Right ventricle myocardium superior (tissue), 1 donor: ENCODE data around the gene COL23A1. TPM values are rescaled to one million over a fixed set of nuclear protein-coding genes. Genes with fewer than 3 reads are reported as not detected.

ENCODE experiments used
- ATAC-seq: fragments of 200-7000 bp; cut with Tn5 transposase; one replicate; pipeline ENCODE4 v1.9.1; 2020; ENCODE audit warnings: mild to moderate bottlenecking; ENCODE audit not compliant: poor library complexity
- DNase-seq: peaks from one replicate; pipeline ENCODE4 v3.0.0-alpha.2; 2020
- intact Hi-C: fragments of 100-400 bp; cut with DNase I; formaldehyde crosslinking; loops from one replicate; pipeline ENCODE4 v1.11.2; 2022
- total RNA-seq: library from RNA; stranded (reverse); fragmentation: NEBNext Ultra II Directional; extraction: Animal tissue kit (Norgen Biotek cat#: 25700); gene quantifications from one replicate; pipeline ENCODE4 v1.2.1, GENCODE V29; 2021
- donor health status: DM: no; HTN: yes; CAD: no; lungs with severe emphysema.

COL23A1 gene
- total RNA-seq, 1 donor from 2014 or later = 18.8 TPM

DNA sequence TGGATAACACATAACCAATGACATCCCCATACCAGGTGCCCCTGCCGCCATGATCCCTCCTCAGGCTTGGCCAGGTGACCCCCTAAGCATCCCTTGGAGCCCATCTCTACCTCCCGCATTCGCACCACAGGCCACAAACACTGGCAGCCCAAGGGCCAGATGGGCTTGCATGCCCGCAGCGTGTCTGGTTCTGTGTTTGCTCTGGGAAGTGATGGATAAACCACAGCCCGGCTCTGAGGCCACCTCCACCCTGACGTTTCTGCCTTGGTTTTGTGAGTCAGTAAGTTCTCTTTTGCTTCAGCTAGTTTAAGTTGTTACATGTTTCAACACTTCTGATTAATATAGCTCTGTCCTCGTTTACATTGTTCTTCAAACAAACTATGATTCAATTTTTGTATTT lies 185.2 kb downstream of the COL23A1 start:
- ATAC-seq (no peak), DNase-seq (no peak)
- intact Hi-C loops = no loop called here

DNA sequence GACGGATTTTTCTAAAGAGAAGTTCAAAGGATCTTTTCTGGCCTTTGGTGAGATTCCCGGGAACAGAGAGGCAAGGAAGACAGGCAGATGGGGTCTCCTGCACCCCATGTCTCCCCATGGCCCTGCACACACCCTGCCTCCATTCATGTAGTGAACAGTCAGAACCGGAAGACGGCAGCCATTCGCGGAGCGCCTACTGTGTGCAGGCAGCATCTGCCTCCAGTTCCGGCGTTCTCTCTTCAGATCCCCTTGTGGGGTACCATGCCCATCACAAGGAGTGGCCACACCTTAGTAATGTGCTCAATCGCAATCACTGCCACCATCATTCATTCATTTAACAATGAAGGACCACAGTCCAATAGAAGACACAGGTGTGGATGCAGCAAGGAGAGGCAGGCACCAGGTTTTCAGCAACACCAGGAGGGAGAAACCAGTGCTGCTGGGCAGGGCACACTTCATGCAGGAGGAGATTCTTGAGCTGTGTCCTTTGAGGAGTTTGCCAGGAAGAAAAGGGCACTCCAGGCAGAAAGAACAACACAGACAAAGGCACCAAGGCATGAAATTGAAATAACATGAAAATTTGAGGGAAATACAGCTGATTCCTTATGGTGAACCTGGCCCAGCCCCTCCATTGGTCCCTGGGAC lies 186.1 kb downstream of the COL23A1 start:
- ATAC-seq (no peak), DNase-seq (no peak)
- intact Hi-C loops = no loop called here

DNA sequence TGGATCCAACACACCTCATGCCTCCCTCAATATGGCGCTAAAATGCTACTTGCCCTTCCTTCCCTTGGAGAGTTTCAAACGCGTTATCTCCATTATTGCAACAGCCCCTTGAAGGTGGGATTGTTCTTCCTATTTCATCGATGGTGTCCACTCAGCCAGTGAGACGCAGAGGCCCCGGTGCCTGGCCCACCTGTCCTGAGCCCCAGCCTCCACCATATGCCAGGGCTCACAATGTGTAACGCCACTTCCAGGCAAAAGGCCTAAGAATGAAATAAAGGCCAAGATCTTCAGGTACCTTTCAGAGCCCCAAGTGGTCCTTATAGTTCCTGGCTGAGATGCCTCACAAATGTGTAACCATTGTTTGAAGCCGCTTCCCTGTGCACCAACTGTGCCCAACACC lies 186.8 kb downstream of the COL23A1 start:
- intact Hi-C loops = no loop called here
- ATAC-seq (no peak), DNase-seq (no peak)

- DNase-seq = no peak
- intact Hi-C loops = no loop called here
- no peak for ATAC-seq
Measured at GRCh38 chr5:178399701-178400095, 190.5 kb downstream of the COL23A1 start.

DNA sequence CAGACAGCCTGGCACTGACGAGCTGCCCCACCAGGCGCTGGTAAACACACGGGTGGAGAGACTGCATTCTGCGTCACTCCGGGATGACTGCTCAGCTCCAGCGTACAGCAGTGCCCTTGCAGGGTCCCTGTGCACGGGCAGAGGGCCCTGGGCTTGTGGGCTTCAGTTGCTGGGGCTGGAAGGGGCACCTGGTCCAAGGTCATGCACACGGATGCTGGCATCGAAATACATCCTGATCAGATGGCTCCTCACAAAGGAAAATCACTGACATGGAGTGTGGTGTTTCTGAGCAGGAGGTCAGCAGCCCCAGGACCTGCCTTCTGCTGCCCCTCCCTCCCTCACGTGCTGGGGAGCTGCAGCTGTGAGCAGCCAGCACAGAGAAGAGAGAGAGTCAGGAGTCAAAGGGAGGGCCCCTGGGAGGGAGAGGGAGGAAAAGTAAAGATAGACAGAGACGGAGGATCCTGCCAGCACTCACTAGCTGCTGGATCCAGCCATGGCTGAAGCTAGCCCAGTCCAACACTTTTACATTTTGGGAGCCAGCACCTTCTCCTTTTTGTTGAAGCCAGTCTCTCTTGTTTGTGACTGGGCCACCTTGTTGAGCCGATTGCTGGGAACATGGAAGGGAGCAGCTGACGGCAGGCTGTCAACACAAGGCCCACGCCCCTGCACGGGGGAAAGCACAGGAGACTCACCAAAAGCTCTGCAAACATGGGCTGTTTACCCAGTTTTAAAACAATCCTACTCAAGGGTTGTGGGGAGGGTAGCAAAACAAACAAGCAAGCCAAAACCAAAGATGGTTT lies 191.1 kb downstream of the COL23A1 start:
- no peak for DNase-seq
- intact Hi-C loops = no loop called here
- ATAC-seq = no peak

DNA sequence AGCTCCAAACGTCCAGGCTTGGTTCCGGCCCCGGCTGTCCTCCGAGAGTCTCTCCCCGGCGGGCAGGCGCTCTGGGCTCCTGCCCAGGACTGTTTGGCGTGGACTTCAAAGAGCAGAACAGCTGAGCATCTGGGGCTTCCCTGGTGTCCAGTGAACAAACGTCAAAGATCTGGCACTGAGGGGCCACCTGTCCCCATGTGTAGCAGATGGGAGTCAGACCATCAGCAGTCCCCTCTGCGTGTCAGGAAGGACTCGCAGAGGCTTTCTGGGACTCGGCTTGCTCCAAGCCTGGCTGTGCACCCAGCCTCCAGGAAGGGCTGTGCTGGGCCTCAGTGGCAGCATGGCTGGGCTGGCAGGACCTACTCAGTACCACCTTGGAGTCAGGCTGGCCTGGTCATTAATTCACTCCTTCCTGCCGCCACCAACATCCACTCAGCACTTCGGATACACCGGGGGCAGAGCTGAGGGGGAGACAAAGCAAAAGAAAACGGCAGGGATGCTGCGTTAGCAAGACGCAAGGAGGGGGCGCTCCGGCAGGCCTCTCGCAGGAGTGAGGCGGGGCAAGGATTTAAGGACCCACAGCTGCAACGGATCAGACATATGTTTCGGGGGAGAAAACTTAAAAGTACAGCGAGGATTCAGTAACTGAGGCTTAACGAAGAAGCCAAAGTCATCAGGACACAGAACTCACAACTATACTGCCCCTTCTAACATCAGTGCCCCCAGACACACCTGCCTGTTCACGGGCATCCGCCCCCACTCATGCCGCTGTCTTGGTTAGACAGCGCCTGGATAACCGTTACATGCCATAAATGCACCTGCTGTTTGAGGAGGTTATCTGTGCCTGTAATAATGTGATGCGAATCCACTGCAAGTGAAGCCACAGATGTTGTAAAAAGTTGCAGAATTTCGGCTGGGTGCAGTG lies 193.1 kb downstream of the COL23A1 start:
- intact Hi-C loops = no loop called here
- ATAC-seq (peak; percentile 89), DNase-seq (peak; percentile 65)

DNA sequence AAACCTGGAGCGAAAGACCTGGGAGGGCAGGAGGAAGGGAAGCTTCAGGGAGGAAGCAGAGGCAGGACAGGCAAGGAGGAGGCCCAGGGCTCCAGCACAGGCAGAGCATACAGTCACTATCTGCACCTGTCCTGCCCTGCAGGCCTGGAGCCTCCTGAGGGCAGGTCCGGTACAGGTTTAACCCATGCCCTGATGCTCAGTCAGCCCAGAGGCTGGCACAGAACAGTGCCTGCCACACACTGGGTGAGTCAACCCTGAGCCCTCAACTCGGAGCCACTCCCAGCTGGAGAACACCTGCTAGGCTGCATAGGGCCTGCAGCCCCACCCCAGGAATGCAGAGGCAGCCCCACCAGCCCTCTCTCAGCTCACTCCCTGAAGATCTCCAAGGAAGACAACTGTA lies 196.1 kb downstream of the COL23A1 start:
- ATAC-seq (no peak), DNase-seq (no peak)
- intact Hi-C loops = no loop called here

- DNase-seq (no peak), ATAC-seq (peak; percentile 14)
- intact Hi-C loops = no loop called here
Measured at GRCh38 chr5:178392931-178393394, 197.2 kb downstream of the COL23A1 start.

- no peak for ATAC-seq
Measured at GRCh38 chr5:178392386-178392785, 197.8 kb downstream of the COL23A1 start.

GRCh38 chr5:178391480-178391879 lies 198.7 kb downstream of the COL23A1 start:
- intact Hi-C loops = no loop called here
- ATAC-seq (no peak), DNase-seq (no peak)

More at GRCh38 chr5:178392386-178392785, 197.8 kb downstream of the COL23A1 start:
- intact Hi-C loops = no loop called here
- DNase-seq = no peak

GRCh38 chr5:178389796-178390195 lies 200.4 kb downstream of the COL23A1 start:
- intact Hi-C loops = no loop called here
- ATAC-seq (peak; percentile 70), DNase-seq (no peak)

- intact Hi-C loops = no loop called here
- DNase-seq = no peak
- ATAC-seq = no peak
Measured at GRCh38 chr5:178389026-178389729, 201.0 kb downstream of the COL23A1 start.

- ATAC-seq = peak; percentile 26
- intact Hi-C loops = no loop called here
Measured at GRCh38 chr5:178388386-178389025, 201.7 kb downstream of the COL23A1 start.

DNA sequence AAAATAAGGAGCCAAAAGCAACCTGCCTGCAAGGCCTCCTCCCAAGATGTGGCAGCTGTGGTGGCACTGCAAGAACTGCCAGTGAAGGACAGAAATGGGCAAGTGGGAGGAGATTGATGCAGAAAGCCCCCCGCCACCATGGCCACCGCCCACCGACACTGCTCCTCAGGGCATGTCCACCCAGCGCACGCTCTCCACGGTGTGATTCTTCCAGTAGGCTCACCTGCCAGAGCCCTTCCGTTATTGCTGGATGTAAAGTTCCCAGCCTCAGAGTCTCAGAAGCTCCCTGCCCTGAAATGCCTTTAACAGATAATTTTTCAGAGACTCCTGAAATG lies 202.4 kb downstream of the COL23A1 start:
- intact Hi-C loops = no loop called here
- no peak for DNase-seq
- no peak for ATAC-seq

More at GRCh38 chr5:178388386-178389025, 201.7 kb downstream of the COL23A1 start:
- peak; percentile 79 for DNase-seq

DNA sequence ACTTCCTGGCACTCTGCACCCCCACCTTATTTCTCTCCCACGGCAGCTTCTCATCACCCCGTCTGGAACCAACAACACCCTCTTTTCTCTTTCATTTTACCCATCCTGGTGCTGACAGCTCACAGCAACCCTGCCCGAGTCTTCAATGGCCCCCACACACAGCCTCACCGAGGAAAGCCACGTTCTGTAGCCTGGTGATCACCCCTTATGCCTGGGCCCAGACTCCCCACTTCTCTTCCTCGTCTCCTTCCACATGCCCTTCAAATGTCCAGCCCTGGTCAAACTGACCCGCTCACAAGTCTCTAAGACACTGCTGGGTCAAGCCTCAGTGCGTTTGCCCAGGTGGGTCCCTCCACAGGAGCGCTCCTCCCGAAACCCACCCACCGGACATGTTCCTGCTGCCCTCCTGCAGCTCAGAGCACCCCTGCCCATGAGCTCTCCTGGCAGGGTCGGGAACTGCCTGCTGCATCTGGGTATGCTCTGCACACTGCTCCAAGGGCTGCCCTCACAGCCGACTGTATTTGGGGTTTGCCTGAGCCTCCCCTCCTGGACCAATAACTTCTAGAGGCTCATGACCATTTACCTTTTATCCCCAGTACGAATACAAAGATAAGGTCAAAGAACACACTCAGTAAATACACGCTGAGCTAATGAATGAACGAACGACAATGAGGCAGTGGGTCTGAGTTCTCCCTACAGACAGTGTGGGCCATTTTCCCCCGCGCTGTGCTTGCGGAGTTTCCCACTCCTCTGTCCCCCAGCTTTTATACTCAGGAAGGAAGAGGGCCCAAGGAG lies 202.9 kb downstream of the COL23A1 start:
- DNase-seq (no peak), ATAC-seq (no peak)
- intact Hi-C loops = no loop called here

- ATAC-seq (no peak), DNase-seq (no peak)
- intact Hi-C loops = no loop called here
Measured at GRCh38 chr5:178386336-178386931, 203.8 kb downstream of the COL23A1 start.

DNA sequence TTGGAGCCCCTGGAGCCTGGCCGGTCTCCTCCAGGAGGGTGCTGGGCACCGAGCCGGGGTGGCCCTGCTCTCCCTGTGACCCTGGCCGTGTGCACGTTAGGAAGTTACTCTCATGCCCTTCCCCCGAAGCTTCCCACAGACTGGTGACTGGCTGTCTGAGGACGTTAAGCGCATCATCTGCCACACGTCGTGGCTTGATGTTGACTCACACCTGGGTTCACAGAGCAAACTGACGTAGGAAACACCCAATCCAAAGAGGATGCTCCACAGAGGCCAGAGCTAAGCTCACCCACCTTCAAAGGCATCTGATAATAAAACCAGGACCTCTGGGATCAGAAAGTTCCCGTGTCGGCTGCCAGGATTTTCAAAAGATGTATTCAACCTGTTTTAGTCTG lies 204.7 kb downstream of the COL23A1 start:
- intact Hi-C loops = no loop called here
- DNase-seq (no peak), ATAC-seq (no peak)
